GM12872 (cell line): Measurements from ENCODE around the gene ZNF860.

Experiments used
- TF ChIP-seq, protein P1 (sequence below): IDR thresholded peaks from 3 replicates; pipeline ENCODE4 v1.5.1; 2011; ENCODE audit warnings: low read depth, mild to moderate bottlenecking, low read length, moderate library complexity; ENCODE audit not compliant: insufficient read depth

The ZNF860 gene

DNA sequence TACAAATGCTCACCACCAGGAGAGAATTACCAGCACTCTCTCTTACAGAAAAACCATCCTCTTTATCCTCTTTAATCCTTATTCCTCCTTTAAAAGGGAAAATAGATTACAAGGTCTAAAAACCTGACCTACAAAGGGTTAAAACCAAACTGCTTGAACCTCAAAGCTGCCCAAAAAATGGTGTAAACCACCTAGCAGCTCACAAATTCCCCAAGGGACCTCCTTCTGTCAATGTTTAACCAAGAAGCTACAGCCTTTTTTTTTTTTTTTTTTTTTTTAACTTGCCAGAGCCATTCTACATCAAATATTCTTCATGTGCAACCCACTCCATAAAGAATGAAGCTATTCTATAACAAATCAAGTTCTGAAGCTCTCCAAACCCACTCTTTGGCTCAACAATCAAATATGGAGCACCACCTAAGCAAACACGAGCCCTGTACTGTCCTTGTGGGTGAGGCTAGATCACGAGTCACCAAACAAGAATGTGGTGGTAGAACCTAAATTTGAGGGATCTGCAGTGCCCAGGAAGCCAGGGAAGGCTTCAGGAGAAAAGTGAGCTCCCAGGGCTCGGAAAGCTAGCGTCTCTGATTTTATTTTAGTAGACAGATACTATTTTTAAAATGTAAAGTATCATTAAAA is 20.6 kb upstream of the ZNF860 start:
- TF ChIP-seq, protein P1, sequence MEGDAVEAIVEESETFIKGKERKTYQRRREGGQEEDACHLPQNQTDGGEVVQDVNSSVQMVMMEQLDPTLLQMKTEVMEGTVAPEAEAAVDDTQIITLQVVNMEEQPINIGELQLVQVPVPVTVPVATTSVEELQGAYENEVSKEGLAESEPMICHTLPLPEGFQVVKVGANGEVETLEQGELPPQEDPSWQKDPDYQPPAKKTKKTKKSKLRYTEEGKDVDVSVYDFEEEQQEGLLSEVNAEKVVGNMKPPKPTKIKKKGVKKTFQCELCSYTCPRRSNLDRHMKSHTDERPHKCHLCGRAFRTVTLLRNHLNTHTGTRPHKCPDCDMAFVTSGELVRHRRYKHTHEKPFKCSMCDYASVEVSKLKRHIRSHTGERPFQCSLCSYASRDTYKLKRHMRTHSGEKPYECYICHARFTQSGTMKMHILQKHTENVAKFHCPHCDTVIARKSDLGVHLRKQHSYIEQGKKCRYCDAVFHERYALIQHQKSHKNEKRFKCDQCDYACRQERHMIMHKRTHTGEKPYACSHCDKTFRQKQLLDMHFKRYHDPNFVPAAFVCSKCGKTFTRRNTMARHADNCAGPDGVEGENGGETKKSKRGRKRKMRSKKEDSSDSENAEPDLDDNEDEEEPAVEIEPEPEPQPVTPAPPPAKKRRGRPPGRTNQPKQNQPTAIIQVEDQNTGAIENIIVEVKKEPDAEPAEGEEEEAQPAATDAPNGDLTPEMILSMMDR = no peak

DNA sequence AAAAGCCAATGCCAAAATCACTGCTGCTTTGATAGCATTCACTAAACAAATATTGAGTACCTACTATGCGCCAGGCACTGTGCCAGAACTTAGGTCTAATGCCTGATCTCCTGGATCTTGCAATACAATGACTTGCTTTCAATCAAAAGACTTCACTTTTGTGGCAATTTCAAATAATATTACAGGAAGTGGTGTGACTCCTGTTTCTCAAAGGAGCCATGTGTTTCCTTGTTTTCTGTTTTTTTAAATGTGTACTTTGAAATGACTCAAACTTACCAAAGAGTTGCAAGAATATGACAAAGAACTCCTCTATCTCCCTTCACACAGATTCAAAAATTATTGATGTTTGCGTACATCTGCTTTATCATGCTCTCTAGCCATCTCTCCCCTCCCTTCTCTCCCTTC is 18.7 kb upstream of the ZNF860 start:
- TF ChIP-seq, protein P1 = no peak

DNA sequence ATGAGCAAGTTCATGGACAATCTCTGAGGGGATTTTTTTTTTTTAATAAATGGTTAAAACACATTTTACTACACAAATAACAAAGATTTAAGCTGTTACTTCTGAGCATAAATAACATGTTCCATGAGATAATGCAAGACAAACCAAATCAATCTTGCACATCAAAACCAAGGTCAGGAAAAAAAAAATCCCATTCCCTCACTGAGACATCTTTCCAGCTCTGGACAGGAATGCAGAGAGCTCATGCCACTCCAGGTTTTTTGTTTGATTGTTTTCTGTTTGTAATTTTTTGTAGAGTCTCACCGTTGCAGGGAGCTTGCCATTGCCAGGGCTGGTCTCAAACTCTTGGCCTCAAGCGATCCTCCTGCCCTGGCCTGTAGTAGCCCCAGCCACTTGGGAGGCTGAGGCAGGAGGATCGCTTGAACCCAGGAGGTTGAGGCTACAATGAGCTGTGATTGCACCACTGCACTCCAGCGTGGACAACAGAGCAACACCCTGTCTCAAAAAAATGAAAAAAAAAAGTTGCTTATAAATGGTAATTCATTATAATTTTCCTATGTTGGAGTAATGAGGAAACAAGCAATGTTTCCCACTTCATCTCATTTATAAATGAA is 14.5 kb upstream of the ZNF860 start:
- TF ChIP-seq, protein P1 = no peak

DNA sequence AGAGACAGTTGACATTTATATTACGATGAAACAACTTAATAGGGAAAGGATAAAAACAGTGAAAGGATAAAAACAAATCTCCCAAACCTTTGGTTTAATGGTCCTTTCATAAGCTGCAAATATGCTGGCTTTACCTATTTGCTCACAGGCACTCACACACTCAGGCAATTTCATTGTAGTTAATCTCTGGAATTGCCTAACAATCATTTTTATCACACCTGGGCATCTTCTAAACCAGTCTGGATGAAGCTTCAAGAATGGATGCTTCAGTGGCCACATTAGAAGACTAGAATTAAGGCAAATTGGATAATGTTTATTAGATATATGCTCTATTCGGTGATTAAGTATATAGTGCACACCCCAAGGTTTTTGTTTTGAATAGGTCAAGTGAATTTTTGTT is 14.0 kb upstream of the ZNF860 start:
- TF ChIP-seq, protein P1 = no peak

DNA sequence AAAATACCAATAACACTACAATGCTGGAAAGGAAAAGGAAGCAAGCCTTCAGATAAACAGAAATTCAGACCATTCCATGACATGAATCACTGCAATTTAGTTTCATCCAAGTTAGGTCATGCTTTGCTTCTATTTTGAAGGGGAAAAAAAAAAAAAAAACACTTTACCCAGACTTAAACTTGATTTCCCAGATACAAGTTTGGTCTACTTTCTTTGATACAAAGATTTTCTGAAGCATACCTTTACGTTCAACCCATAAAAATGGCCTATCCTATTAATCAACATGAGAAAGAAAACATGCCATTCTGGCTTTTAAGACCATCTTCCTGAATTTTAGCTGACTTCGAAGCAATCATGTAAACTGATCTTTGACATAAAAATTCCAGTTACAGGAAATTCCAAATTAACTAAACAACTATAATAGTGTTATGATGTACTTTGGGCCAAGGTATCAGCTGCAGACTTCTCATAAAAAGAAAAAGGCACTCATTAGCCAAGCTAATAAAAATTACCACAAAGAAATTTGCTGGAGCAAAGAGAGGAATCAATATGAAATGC is 13.1 kb upstream of the ZNF860 start:
- TF ChIP-seq, protein P1 = no peak

DNA sequence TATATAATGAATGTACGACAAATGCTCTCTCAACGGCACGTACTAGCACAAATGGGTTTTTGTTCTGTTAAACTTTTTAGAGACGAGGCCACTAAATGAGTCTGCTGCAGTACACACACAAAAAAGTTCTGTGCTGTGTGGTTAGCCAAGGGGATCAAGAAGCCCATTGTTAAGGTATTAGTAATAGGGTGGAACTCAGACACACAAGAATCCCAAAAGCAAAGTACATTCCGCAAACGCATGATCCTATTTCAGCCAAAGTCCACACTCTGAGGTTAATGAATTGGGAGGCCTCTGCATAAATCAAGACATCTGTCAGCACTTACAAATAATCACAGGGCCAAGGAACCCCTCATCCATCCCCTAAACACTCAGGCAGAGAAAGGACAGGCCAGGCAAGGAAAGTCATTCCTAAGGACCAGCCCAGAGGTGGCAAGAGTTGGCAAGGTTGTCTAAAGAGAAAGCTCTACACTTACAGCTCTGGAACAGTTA is 12.6 kb upstream of the ZNF860 start:
- TF ChIP-seq, protein P1 = no peak

DNA sequence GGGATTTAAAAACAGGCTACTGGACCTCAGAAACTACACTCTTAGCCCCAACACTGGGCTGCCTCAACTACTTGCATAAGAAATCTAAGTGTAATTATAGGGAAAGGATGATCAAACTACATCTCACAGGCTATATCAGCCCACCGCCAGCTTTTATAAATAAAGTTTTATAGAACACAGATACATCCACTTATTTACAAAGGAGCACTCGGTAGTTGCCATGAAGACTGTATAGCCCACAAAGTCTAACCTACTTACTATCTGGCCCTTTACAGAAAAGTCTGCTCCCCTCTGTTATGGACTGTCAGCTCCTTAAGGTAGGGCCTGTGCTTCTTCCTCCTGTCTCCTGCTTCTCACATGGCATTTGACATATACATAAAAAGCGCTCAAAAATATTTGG is 9.9 kb upstream of the ZNF860 start:
- TF ChIP-seq, protein P1 = no peak
